Natural killer cell (primary cell): ENCODE results near the gene SNAPC1. TPM values are rescaled to one million over a fixed set of nuclear protein-coding genes. Genes with fewer than 3 reads are reported as not detected.
"Not testable (repeated sequence)": the region's sequence is repeated elsewhere in the genome, so short reads cannot be mapped to it uniquely, and the experiment has no call there.

Experiments used
- ATAC-seq, 3 donors: fragments of 150-1000 bp in 2 of 3; fragments of 200-7000 bp in 1 of 3; cut with Tn5 transposase; 1 replicate in 1 of 3; 2 replicates in 2 of 3; pipeline ENCODE4 v1.10.0; 2021; ENCODE audit warnings: mild to moderate bottlenecking in 2 of 3, moderate library complexity in 2 of 3
- DNase-seq, 2 donors: peaks; one replicate each; pipeline versions ENCODE4 v3.0.0 to v3.0.0-alpha.2; 2013 to 2021; ENCODE audit warnings: mixed read lengths in 1 of 2
- H3K27ac ChIP-seq: one replicate; pipeline ENCODE4 v1.5.1; 2013; ENCODE audit warnings: mild to moderate bottlenecking, low read length
- H3K27me3 ChIP-seq: one replicate; pipeline ENCODE4 v1.6.1; 2013; ENCODE audit warnings: low read length; ENCODE audit not compliant: control insufficient read depth, insufficient read depth
- H3K36me3 ChIP-seq: one replicate; pipeline ENCODE4 v1.6.1; 2013; ENCODE audit warnings: low read length; ENCODE audit not compliant: control insufficient read depth, insufficient read depth
- H3K4me1 ChIP-seq: one replicate; pipeline ENCODE4 v1.6.1; 2013; ENCODE audit warnings: low read length; ENCODE audit not compliant: control insufficient read depth, insufficient read depth
- H3K4me3 ChIP-seq: one replicate; pipeline ENCODE4 v1.5.1; 2013; ENCODE audit warnings: low read length
- H3K9me3 ChIP-seq: one replicate; pipeline ENCODE4 v1.6.1; 2013; ENCODE audit warnings: low read length; ENCODE audit not compliant: control insufficient read depth, insufficient read depth
- H3K27ac Mint-ChIP-seq, 2 donors: one replicate each; pipeline ENCODE4 v1.8.0; 2022; ENCODE audit warnings: mild to moderate bottlenecking in 2 of 2, mixed read lengths in 2 of 2, moderate library complexity in 1 of 2
- H3K27me3 Mint-ChIP-seq, 2 donors: one replicate each; pipeline ENCODE4 v1.8.0; 2022; ENCODE audit warnings: low read depth in 2 of 2, mixed read lengths in 2 of 2
- H3K36me3 Mint-ChIP-seq: one replicate; pipeline ENCODE4 v1.8.0; 2022; ENCODE audit warnings: mixed read lengths
- H3K4me1 Mint-ChIP-seq, 2 donors: one replicate each; pipeline ENCODE4 v1.8.0; 2022; ENCODE audit warnings: mixed read lengths in 2 of 2
- H3K4me3 Mint-ChIP-seq: one replicate; pipeline ENCODE4 v1.8.0; 2022; ENCODE audit warnings: mild to moderate bottlenecking, moderate library complexity, mixed read lengths
- H3K9me3 Mint-ChIP-seq, 2 donors: one replicate each; pipeline ENCODE4 v1.8.0; 2022; ENCODE audit warnings: mixed read lengths in 2 of 2
- WGBS: methylation state at CpG from one replicate; pipeline ENCODE4 v1.1.7; 2013; ENCODE audit warnings: missing lambda C conversion rate; ENCODE audit not compliant: insufficient coverage; 5-methylcytosine and 5-hydroxymethylcytosine counted together
- intact Hi-C: fragments of 100-400 bp; cut with micrococcal nuclease; formaldehyde crosslinking; loops from one replicate; pipeline ENCODE4 v1.14.2; 2022
- total RNA-seq, 4 donors: library from RNA; stranded (reverse); fragments of 120-200 nt in 1 of 4; gene quantifications; one replicate each; pipeline versions ENCODE4 v1.2.3 to v1.2.4, GENCODE V29; 2013 to 2022
- TF ChIP-seq, protein P1 (sequence below): fragments of 200-600 bp; IDR thresholded peaks from one replicate; pipeline ENCODE4 v1.8.0; 2022; ENCODE audit warnings: antibody characterized with exemption

Gene SNAPC1
- total RNA-seq, 3 donors from 2014 or later (not counting 1 experiment from before 2014, with no cell fraction given): 2.2 to 2.4 (median 2.2) TPM

DNA sequence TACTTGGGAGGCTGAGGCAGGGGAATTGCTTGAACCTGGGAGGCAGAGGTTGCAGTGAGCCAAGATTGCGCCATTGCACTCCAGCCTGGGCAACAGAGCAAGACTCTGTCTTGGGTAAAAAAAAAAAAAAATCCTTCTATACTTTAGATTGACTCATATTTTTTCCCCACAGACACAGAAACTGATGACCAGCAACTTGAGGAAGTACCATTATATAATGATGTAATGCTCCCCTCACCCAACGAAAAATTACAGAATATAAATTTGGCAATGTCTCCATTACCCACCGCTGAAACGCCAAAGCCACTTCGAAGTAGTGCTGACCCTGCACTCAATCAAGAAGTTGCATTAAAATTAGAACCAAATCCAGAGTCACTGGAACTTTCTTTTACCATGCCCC, 24.3 kb upstream of the SNAPC1 start:
- intact Hi-C loops: loop anchor here (10.0 kb wide), 1 partner anchor 97 kb away; no protein-coding TSS in a partner anchor
- Mint-ChIP-seq H3K4me3 (no peak overlapping the region), H3K27ac (no peak overlapping the region), H3K27me3 (no peaks in the 10 kb centered on the region), H3K4me1 (peaks cover 0 to 6% of the 10 kb centered on the region in 2 donors), H3K9me3 (no peaks in the 10 kb centered on the region), H3K36me3 (peaks cover 27% of the 10 kb centered on the region)
- ATAC-seq (no peak), DNase-seq (no peak)
- TF ChIP-seq, protein P1, sequence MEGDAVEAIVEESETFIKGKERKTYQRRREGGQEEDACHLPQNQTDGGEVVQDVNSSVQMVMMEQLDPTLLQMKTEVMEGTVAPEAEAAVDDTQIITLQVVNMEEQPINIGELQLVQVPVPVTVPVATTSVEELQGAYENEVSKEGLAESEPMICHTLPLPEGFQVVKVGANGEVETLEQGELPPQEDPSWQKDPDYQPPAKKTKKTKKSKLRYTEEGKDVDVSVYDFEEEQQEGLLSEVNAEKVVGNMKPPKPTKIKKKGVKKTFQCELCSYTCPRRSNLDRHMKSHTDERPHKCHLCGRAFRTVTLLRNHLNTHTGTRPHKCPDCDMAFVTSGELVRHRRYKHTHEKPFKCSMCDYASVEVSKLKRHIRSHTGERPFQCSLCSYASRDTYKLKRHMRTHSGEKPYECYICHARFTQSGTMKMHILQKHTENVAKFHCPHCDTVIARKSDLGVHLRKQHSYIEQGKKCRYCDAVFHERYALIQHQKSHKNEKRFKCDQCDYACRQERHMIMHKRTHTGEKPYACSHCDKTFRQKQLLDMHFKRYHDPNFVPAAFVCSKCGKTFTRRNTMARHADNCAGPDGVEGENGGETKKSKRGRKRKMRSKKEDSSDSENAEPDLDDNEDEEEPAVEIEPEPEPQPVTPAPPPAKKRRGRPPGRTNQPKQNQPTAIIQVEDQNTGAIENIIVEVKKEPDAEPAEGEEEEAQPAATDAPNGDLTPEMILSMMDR: no peak
- WGBS: 95% methylated on average over 5 of the region's 5 CpGs
- H3K4me1 ChIP-seq: no peaks in the 10 kb centered on the region
- no peaks in the 10 kb centered on the region for H3K9me3 ChIP-seq
- no peaks in the 10 kb centered on the region for H3K27me3 ChIP-seq
- no peak overlapping the region for H3K27ac ChIP-seq
- H3K36me3 ChIP-seq: peaks cover 75% of the 10 kb centered on the region
- no peak overlapping the region for H3K4me3 ChIP-seq

DNA sequence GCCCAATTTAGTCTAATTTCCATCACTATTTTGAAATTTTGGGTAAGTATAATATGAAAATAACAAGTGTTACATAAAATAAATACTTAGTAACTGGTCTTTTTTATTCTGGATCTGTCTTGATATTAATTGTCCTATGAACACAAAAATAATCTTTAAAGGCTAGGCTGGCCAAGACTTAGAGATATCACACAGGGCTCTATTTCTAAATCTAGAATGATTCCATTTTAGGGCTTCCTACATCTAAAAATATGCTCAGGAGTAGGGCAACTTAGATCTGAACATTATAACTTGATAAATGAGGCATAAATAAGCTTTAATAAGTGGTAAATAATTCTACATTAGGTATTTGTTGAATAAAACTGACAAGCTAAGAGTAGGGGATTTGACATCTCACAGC, 23.1 kb upstream of the SNAPC1 start:
- peaks cover 69% of the 10 kb centered on the region for H3K36me3 ChIP-seq
- intact Hi-C loops: loop anchor here (10.0 kb wide), 1 partner anchor 96 kb away; no protein-coding TSS in a partner anchor
- Mint-ChIP-seq H3K27me3 (no peaks in the 10 kb centered on the region), H3K27ac (peak overlapping the region in 1 of 2 donors; percentile 31), H3K36me3 (peaks cover 27% of the 10 kb centered on the region), H3K4me3 (no peak overlapping the region), H3K4me1 (peaks cover 0 to 4% of the 10 kb centered on the region in 2 donors), H3K9me3 (no peaks in the 10 kb centered on the region)
- no peak overlapping the region for H3K4me3 ChIP-seq
- no peaks in the 10 kb centered on the region for H3K9me3 ChIP-seq
- H3K27me3 ChIP-seq: no peaks in the 10 kb centered on the region
- no peak for DNase-seq
- H3K27ac ChIP-seq: no peak overlapping the region
- no peaks in the 10 kb centered on the region for H3K4me1 ChIP-seq
- TF ChIP-seq, protein P1: no peak
- ATAC-seq: no peak

DNA sequence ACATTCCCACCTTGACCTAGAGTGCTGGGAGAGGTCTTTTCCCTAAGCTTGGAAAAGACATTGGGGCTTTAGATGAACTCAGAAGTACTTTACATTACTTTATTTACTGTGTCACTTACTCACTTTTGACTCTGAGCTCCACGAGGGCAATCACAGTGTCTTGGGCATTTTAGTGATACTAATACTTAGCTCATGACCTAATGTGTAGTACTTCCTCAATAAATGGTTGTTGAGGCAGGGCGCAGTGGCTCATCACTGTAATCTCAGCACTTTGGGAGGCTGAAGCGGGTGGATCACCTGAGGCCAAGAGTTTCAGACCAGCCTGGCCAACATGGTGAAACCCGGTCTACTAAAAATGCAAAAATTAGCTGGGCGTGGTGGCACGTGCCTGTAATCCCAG, 19.8 kb upstream of the SNAPC1 start:
- Histone ChIP-seq H3K9me3 (no peaks in the 10 kb centered on the region), H3K4me1 (no peaks in the 10 kb centered on the region), H3K4me3 (no peak overlapping the region), H3K27ac (no peak overlapping the region), H3K27me3 (no peaks in the 10 kb centered on the region), H3K36me3 (peaks cover 66% of the 10 kb centered on the region)
- Mint-ChIP-seq H3K36me3 (peaks cover 16% of the 10 kb centered on the region), H3K4me1 (no peaks in the 10 kb centered on the region), H3K27me3 (no peaks in the 10 kb centered on the region), H3K4me3 (no peak overlapping the region), H3K27ac (no peak overlapping the region), H3K9me3 (no peaks in the 10 kb centered on the region)
- no peak for ATAC-seq
- intact Hi-C loops: loop anchor here (10.0 kb wide), 1 partner anchor 48 kb away; the partner anchor contains the start of gene HIF1A
- DNase-seq: no peak
- 96% methylated on average over 6 of the region's 6 CpGs for WGBS
- TF ChIP-seq, protein P1: no peak

DNA sequence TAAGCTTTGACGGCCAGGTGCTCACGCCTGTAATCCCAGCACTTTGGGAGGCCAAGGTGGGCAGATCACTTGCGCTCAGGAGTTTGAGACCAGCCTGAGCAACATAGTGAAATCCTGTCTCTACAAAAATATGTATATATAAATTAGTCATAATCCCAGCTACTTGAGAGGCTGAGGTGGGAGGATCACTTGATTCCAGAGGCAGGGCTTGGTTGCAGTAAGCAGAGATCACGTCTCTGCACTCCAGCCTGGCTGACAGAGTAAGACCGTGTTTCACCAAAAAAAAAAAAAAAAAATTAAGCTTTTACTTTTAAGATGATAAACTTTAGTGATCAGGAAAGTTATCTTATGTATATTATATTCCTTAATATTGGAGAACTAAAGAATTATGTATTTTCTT, 18.0 kb upstream of the SNAPC1 start:
- Mint-ChIP-seq H3K4me1 (no peaks in the 10 kb centered on the region), H3K36me3 (peaks cover 9% of the 10 kb centered on the region), H3K9me3 (no peaks in the 10 kb centered on the region), H3K4me3 (no peak overlapping the region), H3K27me3 (no peaks in the 10 kb centered on the region), H3K27ac (no peak overlapping the region)
- Histone ChIP-seq H3K27ac (no peak overlapping the region), H3K36me3 (peaks cover 59% of the 10 kb centered on the region), H3K27me3 (no peaks in the 10 kb centered on the region), H3K9me3 (no peaks in the 10 kb centered on the region), H3K4me3 (no peak overlapping the region), H3K4me1 (no peaks in the 10 kb centered on the region)
- ATAC-seq (no peak), DNase-seq (no peak)
- TF ChIP-seq, protein P1: no peak
- intact Hi-C loops: loop anchor here (10.0 kb wide), 1 partner anchor 49 kb away; the partner anchor contains the start of gene HIF1A
- 98% methylated on average over 3 of the region's 5 CpGs for WGBS

DNA sequence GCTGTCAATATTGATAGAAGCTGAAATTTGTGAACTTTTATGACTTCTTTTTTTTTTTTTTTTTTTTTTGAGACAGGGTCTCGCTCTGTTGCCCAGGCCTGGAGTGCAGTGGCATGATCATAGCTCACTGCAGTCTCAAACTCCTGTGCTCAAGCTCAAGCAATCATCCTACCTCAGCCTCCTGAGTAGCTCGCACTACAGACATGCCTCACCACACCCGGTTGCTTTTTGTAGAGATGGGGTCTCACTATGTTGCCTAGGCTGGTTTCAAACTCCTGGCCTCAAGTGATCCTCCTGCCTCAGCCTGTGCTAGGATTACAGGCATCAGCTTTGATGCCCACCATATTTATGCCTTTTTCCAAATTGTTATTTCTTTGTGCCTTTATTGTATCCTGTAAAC, 15.9 kb upstream of the SNAPC1 start:
- peak overlapping the region in 1 of 2 donors; percentile 54 for H3K27ac Mint-ChIP-seq
- H3K27me3 ChIP-seq, H3K4me1 Mint-ChIP-seq, H3K4me3 Mint-ChIP-seq, H3K27ac ChIP-seq, H3K4me1 ChIP-seq, H3K36me3 Mint-ChIP-seq, ATAC-seq, H3K9me3 ChIP-seq, DNase-seq, H3K4me3 ChIP-seq, H3K9me3 Mint-ChIP-seq, H3K27me3 Mint-ChIP-seq: not testable (repeated sequence)
- peaks cover 51% of the 10 kb centered on the region for H3K36me3 ChIP-seq
- WGBS: 100% methylated on average over 3 of the region's 3 CpGs
- intact Hi-C loops: loop anchor here (10.0 kb wide), 1 partner anchor 52 kb away; the partner anchor contains the start of gene HIF1A
